Lower lobe of right lung (tissue), 2 donors: Measurements from ENCODE around the gene ARHGAP25. TPM values are rescaled to one million over a fixed set of nuclear protein-coding genes. Genes with fewer than 3 reads are reported as not detected.

Source experiments
- ATAC-seq, 2 donors: fragments of 200-7000 bp; cut with Tn5 transposase; one replicate each; pipeline ENCODE4 v1.9.1; 2020 to 2022; ENCODE audit warnings: mild to moderate bottlenecking in 2 of 2, moderate library complexity in 2 of 2
- DNase-seq: peaks from one replicate; pipeline ENCODE4 v3.0.0-alpha.2; 2020
- H3K27ac ChIP-seq: fragments of 200-600 bp; one replicate; pipeline ENCODE4 v1.8.0; 2022
- H3K27me3 ChIP-seq: fragments of 200-600 bp; one replicate; pipeline ENCODE4 v1.8.0; 2022; ENCODE audit warnings: low read depth
- H3K36me3 ChIP-seq: fragments of 200-600 bp; one replicate; pipeline ENCODE4 v1.8.0; 2022; ENCODE audit warnings: mild to moderate bottlenecking
- H3K4me1 ChIP-seq: fragments of 200-600 bp; one replicate; pipeline ENCODE4 v1.8.0; 2022
- H3K4me3 ChIP-seq: fragments of 200-600 bp; one replicate; pipeline ENCODE4 v1.8.0; 2022; ENCODE audit warnings: mild to moderate bottlenecking
- H3K9me3 ChIP-seq: fragments of 200-600 bp; one replicate; pipeline ENCODE4 v1.8.0; 2022
- intact Hi-C: fragments of 100-400 bp; cut with DNase I; formaldehyde crosslinking; loops from one replicate; pipeline ENCODE4 v1.11.0; 2022
- total RNA-seq: library from RNA; stranded (reverse); fragmentation: NEBNext Ultra II Directional; extraction: Animal tissue kit (Norgen Biotek cat#: 25700); gene quantifications from one replicate; pipeline ENCODE4 v1.2.1, GENCODE V29; 2021
- TF ChIP-seq, protein P1 (sequence below): fragments of 200-600 bp; IDR thresholded peaks from one replicate; pipeline ENCODE4 v1.8.0; 2022; ENCODE audit warnings: antibody characterized with exemption, mild to moderate bottlenecking
- donor health status: DM: no; HTN: yes; CAD: no; lungs with severe emphysema.

The ARHGAP25 gene
- total RNA-seq, 1 donor from 2014 or later = 48.5 TPM

GRCh38 chr2:68690851-68691250 lies 43.8 kb upstream of the ARHGAP25 start:
- TF ChIP-seq, protein P1, sequence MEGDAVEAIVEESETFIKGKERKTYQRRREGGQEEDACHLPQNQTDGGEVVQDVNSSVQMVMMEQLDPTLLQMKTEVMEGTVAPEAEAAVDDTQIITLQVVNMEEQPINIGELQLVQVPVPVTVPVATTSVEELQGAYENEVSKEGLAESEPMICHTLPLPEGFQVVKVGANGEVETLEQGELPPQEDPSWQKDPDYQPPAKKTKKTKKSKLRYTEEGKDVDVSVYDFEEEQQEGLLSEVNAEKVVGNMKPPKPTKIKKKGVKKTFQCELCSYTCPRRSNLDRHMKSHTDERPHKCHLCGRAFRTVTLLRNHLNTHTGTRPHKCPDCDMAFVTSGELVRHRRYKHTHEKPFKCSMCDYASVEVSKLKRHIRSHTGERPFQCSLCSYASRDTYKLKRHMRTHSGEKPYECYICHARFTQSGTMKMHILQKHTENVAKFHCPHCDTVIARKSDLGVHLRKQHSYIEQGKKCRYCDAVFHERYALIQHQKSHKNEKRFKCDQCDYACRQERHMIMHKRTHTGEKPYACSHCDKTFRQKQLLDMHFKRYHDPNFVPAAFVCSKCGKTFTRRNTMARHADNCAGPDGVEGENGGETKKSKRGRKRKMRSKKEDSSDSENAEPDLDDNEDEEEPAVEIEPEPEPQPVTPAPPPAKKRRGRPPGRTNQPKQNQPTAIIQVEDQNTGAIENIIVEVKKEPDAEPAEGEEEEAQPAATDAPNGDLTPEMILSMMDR = no peak
- DNase-seq (no peak), ATAC-seq (no peak)
- Histone ChIP-seq H3K36me3 (no peaks in the 10 kb centered on the region), H3K9me3 (no peaks in the 10 kb centered on the region), H3K4me3 (no peak overlapping the region), H3K27me3 (no peaks in the 10 kb centered on the region), H3K27ac (no peak overlapping the region), H3K4me1 (peaks cover 11% of the 10 kb centered on the region)
- intact Hi-C loops = no loop called here

DNA sequence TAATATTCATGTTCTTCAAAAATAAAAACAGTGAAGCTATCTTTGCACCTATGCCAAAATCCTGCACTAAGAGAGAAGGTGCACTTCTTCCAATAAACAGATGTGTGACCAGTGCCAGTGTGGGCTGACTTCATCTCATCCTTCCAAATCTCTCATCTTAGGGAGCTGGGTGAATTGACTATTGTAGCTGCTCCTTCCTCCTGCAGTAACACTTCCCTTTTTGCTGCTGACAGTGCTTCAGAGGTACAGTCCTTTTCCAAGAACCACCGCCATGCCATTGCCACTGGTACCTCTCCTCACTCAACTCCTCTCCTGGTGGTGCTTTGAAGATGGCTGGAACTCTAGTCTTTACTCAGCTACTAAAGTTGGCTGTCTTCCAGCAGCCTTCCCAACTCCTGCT lies 42.1 kb upstream of the ARHGAP25 start:
- intact Hi-C loops = no loop called here
- Histone ChIP-seq H3K9me3 (no peaks in the 10 kb centered on the region), H3K27ac (no peak overlapping the region), H3K27me3 (no peaks in the 10 kb centered on the region), H3K36me3 (no peaks in the 10 kb centered on the region), H3K4me1 (peaks cover 11% of the 10 kb centered on the region), H3K4me3 (no peak overlapping the region)
- TF ChIP-seq, protein P1 = no peak
- DNase-seq (no peak), ATAC-seq (no peak)

DNA sequence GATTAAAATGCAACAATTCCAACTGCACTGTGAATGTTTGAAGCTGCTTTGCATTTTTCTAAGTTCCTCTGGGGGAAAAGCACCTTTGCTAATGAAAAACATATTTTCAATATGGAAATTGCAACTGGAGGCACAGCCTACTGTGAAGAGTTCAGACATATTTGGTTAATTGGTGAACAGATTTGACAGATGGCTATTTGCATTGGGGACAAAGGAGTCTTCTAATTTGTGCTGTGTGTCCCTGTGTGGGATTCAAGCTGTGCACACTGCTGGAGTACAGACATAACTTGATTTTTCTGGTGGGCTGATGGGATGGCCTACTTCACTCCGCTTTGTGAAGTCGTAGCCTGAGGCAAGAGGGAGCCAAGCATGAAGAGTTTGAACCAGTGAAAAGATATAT lies 40.7 kb upstream of the ARHGAP25 start:
- H3K9me3 ChIP-seq = no peaks in the 10 kb centered on the region
- no peak for DNase-seq
- TF ChIP-seq, protein P1 = no peak
- ATAC-seq = no peak
- intact Hi-C loops = no loop called here
- no peak overlapping the region for H3K4me3 ChIP-seq
- no peaks in the 10 kb centered on the region for H3K27me3 ChIP-seq
- peaks cover 11% of the 10 kb centered on the region for H3K4me1 ChIP-seq
- H3K27ac ChIP-seq = no peak overlapping the region
- no peaks in the 10 kb centered on the region for H3K36me3 ChIP-seq

GRCh38 chr2:68695971-68696370 lies 38.6 kb upstream of the ARHGAP25 start:
- Histone ChIP-seq H3K36me3 (no peaks in the 10 kb centered on the region), H3K27ac (no peak overlapping the region), H3K4me1 (peaks cover 4% of the 10 kb centered on the region), H3K4me3 (no peak overlapping the region), H3K9me3 (no peaks in the 10 kb centered on the region), H3K27me3 (no peaks in the 10 kb centered on the region)
- DNase-seq (no peak), ATAC-seq (no peak)
- intact Hi-C loops = no loop called here
- TF ChIP-seq, protein P1 = no peak

DNA sequence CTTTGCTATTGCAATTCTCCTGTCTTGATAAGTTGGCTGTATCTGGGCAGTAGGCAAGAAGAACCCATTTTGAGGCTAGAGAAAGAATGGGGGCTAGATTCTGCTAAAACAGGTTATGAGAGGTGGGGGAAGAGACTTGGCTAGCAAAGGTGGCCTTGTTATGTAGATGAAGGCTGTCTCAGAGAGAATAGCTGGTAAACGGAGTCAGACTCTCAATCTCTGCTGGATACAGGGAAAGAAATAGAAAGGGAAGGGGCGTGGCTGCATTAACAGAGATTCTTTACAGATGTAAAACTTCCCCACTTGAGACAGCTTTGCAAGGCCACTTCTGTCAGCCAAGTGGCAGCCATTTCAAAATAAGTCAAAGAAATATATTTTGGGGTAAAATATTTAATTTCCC lies 38.1 kb upstream of the ARHGAP25 start:
- intact Hi-C loops = no loop called here
- Histone ChIP-seq H3K27me3 (no peaks in the 10 kb centered on the region), H3K36me3 (no peaks in the 10 kb centered on the region), H3K4me3 (no peak overlapping the region), H3K27ac (no peak overlapping the region), H3K4me1 (peaks cover 4% of the 10 kb centered on the region), H3K9me3 (no peaks in the 10 kb centered on the region)
- ATAC-seq (no peak), DNase-seq (no peak)
- TF ChIP-seq, protein P1 = no peak
